GM13976 (cell line): ENCODE results near the gene CXCR3.

Experiments
- DNase-seq: peaks from one replicate; pipeline ENCODE4 v3.0.0; 2012; ENCODE audit warnings: low spot score
- CTCF ChIP-seq: IDR thresholded peaks from 2 replicates; pipeline ENCODE4 v1.5.1; 2012; ENCODE audit warnings: borderline replicate concordance, mild to moderate bottlenecking; ENCODE audit not compliant: insufficient read depth; ENCODE audit errors: extremely low read depth, missing control alignments, control extremely low read depth
- in situ Hi-C: fragments of 300-500 bp; cut with MboI; formaldehyde crosslinking; loops from one replicate; pipeline ENCODE4 v1.12.0; 2022; ENCODE audit warnings: low sequenced_read_pairs, mixed read lengths, inconsistent platforms; ENCODE audit not compliant: unreplicated experiment

The CXCR3 gene

DNA sequence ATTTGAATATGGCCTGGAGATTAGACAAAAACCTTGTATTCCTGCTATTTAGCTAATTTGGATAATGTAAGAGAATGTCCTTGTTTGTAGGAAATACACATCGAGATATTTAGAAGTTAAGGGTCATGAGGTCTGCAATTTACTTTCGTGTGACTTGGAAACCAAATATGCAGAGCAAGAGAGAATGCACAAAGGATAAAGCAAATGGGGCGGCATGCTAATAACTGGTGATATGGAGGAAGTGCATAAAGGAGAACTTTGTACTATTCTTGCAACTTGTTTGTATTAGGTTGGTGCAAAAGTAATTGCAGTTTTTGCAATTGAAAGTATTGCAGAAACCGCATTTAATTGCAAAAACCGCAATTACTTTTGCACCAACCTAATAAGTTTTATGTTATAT is 7.2 kb upstream of the CXCR3 start:
- no peak for TF ChIP-seq CTCF
- in situ Hi-C loops, result no loop called here
- no peak for DNase-seq

DNA sequence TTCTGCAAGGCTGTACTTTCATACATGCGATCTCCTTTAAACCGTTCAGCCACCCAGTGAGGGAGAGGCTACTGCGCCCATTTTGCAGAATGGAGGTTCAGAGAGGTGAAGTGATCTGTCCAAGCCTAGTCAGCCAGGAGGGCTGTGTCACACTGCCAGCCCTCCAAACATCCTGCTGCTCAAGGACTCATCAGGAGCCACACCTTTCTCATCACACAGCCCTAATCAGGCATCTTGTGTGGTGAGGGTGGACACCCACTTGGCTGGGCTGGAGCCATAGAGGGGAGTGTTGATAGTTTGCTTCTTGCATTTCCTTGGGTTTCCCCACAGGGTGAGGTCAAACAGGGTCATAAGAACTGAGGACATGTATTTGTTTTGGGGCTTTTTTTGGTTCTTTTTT is 5.4 kb upstream of the CXCR3 start:
- peak; percentile 32 for DNase-seq
- in situ Hi-C loops, result no loop called here
- no peak for TF ChIP-seq CTCF

DNA sequence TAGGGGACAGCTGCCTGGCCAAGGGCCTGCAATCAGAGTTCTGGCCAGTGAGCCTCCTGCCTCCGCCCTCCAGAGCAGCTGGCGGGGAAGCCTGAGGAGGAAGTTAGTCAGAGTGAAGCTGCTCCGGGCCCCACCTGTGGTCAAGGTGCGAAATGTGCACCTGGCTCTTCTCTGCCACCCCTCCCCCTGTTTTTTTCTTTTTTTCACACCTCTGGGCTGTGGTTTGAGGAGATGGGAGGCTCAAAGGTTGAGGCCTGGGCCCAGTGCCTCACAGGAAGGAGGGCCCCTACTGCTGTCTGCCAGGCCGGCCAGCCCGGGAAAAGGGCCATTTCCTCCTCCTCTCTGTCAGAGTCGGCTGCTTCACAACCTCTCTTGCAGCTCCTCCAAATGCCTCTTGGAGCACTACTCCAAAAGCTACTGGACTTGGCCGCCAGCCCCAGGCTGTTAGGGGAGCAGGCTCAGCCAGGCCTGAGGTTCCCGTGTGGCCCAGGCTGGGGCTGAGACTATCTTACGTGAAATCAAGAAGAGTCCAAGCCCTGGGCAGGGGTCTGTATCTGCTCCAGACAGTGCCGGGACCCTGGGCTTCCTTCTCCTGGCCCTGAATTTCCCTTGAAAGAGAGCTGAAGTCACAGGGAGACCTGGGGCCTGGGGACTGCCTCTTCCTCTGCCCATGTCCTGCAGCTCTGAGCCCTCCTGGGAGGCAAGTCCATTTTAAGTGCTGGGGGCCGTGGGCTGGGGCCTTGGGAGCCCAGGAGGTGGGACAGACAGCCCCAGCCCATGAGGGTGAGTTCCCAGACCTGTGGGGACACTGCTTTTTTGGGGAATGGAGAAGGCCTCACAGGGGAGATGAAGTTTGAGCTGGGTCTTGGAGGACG is 4.5 kb upstream of the CXCR3 start:
- in situ Hi-C loops, result no loop called here
- peak; percentile 68 for DNase-seq
- TF ChIP-seq CTCF, result no peak

DNA sequence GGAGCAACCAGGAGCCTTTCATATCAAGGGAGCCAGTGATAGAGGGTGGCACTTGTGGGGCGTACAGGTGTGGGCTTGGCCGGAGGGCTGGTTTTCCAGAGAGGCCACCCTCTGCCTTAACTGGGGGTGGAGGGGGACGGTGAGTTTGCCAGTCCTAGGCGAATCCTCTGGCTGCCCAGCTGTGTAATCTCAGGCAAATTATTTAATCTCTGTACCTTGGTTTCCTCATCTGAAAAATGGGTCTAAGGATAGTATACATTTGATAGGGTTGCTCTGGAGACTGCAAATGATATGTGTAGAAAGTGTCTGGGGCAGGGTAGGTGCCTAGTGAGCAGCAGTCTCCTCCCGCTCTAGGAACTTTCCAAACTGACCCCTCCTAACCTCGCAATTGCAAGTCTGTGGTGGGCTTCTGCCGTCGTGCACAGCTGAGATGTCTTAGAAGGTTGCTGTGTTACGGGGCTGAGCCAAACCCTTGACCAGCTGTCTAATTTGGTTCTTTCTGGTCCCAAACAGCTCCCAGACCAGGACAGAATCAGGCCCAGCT is 3.8 kb upstream of the CXCR3 start:
- in situ Hi-C loops, result no loop called here
- no peak for DNase-seq
- no peak for TF ChIP-seq CTCF

DNA sequence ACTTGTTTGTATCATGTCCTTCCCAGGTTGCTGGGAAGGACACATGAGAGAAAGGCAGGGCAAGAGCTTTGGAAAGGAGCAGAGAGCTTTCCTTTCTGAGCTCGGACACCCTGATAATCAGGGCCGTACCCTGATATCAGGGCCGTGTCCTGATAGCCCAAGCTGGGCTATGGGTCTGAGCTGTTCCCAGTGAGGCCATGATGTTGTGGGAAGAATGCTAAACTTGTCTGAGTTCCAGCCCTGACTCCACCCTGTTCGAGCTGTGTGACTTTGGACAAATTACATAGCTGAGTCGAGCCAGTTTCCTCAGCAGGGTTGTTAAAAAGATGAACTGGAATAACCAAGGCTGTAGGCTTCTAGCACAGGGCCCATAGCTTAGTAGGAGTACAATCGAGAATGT is 3.3 kb upstream of the CXCR3 start:
- in situ Hi-C loops, result no loop called here
- no peak for TF ChIP-seq CTCF
- DNase-seq, result no peak

GRCh38 chrX:71619986-71620385 is 1.7 kb upstream of the CXCR3 start:
- in situ Hi-C loops, result no loop called here
- DNase-seq, result no peak
- TF ChIP-seq CTCF, result no peak
